Stimulated activated naive B cell treated with anti-CD40 and anti-IgM and Interleukin-4, amounts not matched to agents 10 μg/mL and 1 μg/mL and 100 μg/mL, for 72 hours (primary cell): Measurements from ENCODE around the gene LSP1.
"Not testable (repeated sequence)": the region's sequence is repeated elsewhere in the genome, so short reads cannot be mapped to it uniquely, and the experiment has no call there.

Experiments
- ATAC-seq, 2 donors: fragments of 150-1000 bp; cut with Tn5 transposase; replicated peaks; 2 replicates each; pipeline ENCODE4 v1.10.0; 2021; ENCODE audit warnings: moderate library complexity in 1 of 2
- DNase-seq: peaks from one replicate; pipeline ENCODE4 v3.0.0; 2021
- H3K27ac Mint-ChIP-seq: one replicate; pipeline ENCODE4 v1.8.0; 2022; ENCODE audit warnings: mild to moderate bottlenecking, mixed read lengths
- H3K27me3 Mint-ChIP-seq, 2 donors: one replicate each; pipeline ENCODE4 v1.8.0; 2022; ENCODE audit warnings: mixed read lengths in 2 of 2
- H3K36me3 Mint-ChIP-seq, 2 donors: one replicate each; pipeline ENCODE4 v1.8.0; 2022; ENCODE audit warnings: mixed read lengths in 2 of 2, mild to moderate bottlenecking in 1 of 2
- H3K4me1 Mint-ChIP-seq, 2 donors: one replicate each; pipeline ENCODE4 v1.8.0; 2022; ENCODE audit warnings: mixed read lengths in 2 of 2, mild to moderate bottlenecking in 1 of 2
- H3K4me3 Mint-ChIP-seq, 2 donors: one replicate each; pipeline ENCODE4 v1.8.0; 2022; ENCODE audit warnings: mild to moderate bottlenecking in 2 of 2, mixed read lengths in 2 of 2, moderate library complexity in 1 of 2
- H3K9me3 Mint-ChIP-seq, 2 donors: one replicate each; pipeline ENCODE4 v1.8.0; 2022; ENCODE audit warnings: mixed read lengths in 2 of 2, mild to moderate bottlenecking in 1 of 2

The LSP1 gene

GRCh38 chr11:1866776-1867175 is 13.9 kb downstream of the LSP1 start:
- no peak for ATAC-seq
- Mint-ChIP-seq H3K27me3 (no peaks in the 10 kb centered on the region), H3K4me1 (peaks cover 55 to 71% of the 10 kb centered on the region in 2 donors), H3K9me3 (no peaks in the 10 kb centered on the region), H3K27ac (no peak overlapping the region), H3K36me3 (peaks cover 40 to 42% of the 10 kb centered on the region in 2 donors), H3K4me3 (no peak overlapping the region)
- no peak for DNase-seq

- no peaks in the 10 kb centered on the region for H3K27me3 Mint-ChIP-seq
- H3K27ac Mint-ChIP-seq, result no peak overlapping the region
- H3K9me3 Mint-ChIP-seq, result no peaks in the 10 kb centered on the region
- peaks cover 41 to 46% of the 10 kb centered on the region in 2 donors for H3K36me3 Mint-ChIP-seq
- DNase-seq (no peak), ATAC-seq (no peak)
- H3K4me3 Mint-ChIP-seq, result no peak overlapping the region
- peaks cover 61 to 77% of the 10 kb centered on the region in 2 donors for H3K4me1 Mint-ChIP-seq
Observed at GRCh38 chr11:1867381-1867780, 14.5 kb downstream of the LSP1 start.

DNA sequence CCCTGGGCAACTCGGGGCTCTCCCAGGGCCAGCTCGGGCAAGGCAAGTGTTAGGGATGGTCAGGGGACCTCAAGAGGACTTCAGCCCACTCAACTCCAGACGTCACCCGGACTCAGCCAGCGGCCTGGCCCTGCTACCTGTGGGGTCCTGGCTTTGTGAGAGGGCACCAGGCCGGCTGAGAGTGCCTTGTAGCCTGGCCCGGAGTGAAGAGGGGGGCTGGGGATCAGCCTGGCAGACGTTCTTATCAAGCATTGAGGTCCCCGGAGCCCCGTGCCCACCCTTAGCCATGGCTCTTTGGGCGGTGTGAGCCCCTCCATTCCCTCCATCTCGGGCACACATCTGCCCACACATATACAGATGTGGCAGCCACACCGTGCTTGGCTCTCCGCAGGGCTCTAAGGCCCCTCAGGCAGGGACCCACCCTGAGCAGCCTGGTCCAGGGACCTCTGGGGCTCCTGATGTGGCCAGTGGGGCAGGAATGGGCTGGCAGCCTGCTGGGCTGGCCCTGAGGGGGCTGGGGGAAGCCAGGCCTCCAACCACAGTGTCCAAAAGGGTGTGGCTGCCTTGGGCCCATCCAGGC is 15.3 kb downstream of the LSP1 start:
- DNase-seq (no peak), ATAC-seq (no peak)
- no peaks in the 10 kb centered on the region for H3K27me3 Mint-ChIP-seq
- peak overlapping the region; percentile 84 for H3K27ac Mint-ChIP-seq
- H3K4me3 Mint-ChIP-seq, result no peak overlapping the region
- H3K4me1 Mint-ChIP-seq, result peaks cover 66 to 85% of the 10 kb centered on the region in 2 donors
- no peaks in the 10 kb centered on the region for H3K9me3 Mint-ChIP-seq
- peaks cover 34 to 51% of the 10 kb centered on the region in 2 donors for H3K36me3 Mint-ChIP-seq

DNA sequence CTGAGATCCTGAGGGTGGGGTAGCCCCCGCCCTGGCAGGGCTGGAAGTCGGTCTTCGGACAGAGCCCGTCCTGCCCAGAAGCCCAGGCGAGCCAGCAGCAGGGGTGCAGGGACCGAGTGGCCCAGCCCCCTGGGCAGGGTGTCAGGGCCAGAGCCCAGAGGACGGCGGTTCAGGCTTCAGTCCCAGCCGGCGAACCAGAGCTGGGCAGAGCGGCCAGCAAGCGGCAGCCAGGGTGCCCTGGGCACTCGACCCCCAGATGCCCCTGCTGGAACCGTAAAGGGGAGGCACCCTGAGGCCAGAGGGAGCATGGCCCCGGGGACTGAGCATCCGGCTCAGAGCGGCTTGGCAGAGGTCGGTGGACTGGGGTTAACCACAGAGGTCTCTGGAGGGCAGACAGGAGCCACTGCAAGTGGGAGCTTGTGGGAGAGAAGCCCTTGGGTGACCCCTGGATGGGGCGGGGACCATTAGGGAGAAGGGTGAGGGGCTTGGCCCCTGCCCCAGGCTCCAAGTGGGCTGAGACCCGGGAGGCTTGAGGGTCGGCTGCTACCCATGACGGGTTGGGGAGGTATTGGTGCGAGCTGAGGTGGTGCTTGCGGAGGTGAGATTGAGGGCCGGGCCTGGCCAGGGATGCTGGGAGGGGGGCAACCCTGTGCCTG is 15.9 kb downstream of the LSP1 start:
- no peak overlapping the region for H3K4me3 Mint-ChIP-seq
- no peaks in the 10 kb centered on the region for H3K27me3 Mint-ChIP-seq
- peaks cover 66 to 90% of the 10 kb centered on the region in 2 donors for H3K4me1 Mint-ChIP-seq
- DNase-seq, result no peak
- ATAC-seq, result peak; percentile 59 to 65
- peak overlapping the region; percentile 33 for H3K27ac Mint-ChIP-seq
- peaks cover 33 to 54% of the 10 kb centered on the region in 2 donors for H3K36me3 Mint-ChIP-seq
- H3K9me3 Mint-ChIP-seq, result no peaks in the 10 kb centered on the region

- no peak overlapping the region for H3K4me3 Mint-ChIP-seq
- H3K9me3 Mint-ChIP-seq, result no peaks in the 10 kb centered on the region
- peak overlapping the region; percentile 59 for H3K27ac Mint-ChIP-seq
- ATAC-seq (no peak), DNase-seq (no peak)
- H3K36me3 Mint-ChIP-seq, result peaks cover 31 to 54% of the 10 kb centered on the region in 2 donors
- H3K4me1 Mint-ChIP-seq, result peaks cover 64 to 89% of the 10 kb centered on the region in 2 donors
- H3K27me3 Mint-ChIP-seq, result no peaks in the 10 kb centered on the region
Observed at GRCh38 chr11:1869427-1870325, 16.8 kb downstream of the LSP1 start.

- no peak for ATAC-seq
- Mint-ChIP-seq H3K4me3 (peak overlapping the region in 1 of 2 donors; percentile 37), H3K9me3 (no peaks in the 10 kb centered on the region), H3K36me3 (peaks cover 30 to 54% of the 10 kb centered on the region in 2 donors), H3K4me1 (peaks cover 63 to 88% of the 10 kb centered on the region in 2 donors), H3K27ac (peak overlapping the region; percentile 20), H3K27me3 (no peaks in the 10 kb centered on the region)
- DNase-seq, result no peak
Observed at GRCh38 chr11:1870326-1870696, 17.4 kb downstream of the LSP1 start.

GRCh38 chr11:1870721-1871466 is 18.0 kb downstream of the LSP1 start:
- ATAC-seq (no peak), DNase-seq (no peak)
- H3K4me1 Mint-ChIP-seq, result peaks cover 59 to 88% of the 10 kb centered on the region in 2 donors
- peaks cover 26 to 51% of the 10 kb centered on the region in 2 donors for H3K36me3 Mint-ChIP-seq
- H3K9me3 Mint-ChIP-seq, result no peaks in the 10 kb centered on the region
- H3K27ac Mint-ChIP-seq, result peak overlapping the region; percentile 33
- no peaks in the 10 kb centered on the region for H3K27me3 Mint-ChIP-seq
- H3K4me3 Mint-ChIP-seq, result peak overlapping the region in 1 of 2 donors; percentile 37

DNA sequence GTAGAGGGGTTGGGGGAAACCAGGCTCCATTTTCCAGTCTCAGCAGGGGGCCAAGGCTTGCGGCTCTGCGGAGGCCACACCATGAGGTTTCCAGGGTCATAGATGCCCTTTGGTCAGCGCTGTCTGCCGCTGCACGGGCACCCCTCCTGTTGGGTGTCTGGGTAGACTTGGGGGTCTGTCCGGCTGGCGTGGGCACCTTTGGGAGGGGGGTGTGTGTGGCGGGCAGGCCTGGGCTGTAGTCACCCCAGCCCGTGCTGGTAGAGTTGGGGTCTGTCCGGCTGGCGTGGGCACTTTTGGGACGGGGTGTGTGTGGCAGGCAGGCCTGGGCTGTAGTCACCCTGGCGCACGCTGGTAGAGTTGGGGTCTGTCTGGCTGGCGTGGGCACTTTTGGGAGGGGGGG is 18.6 kb downstream of the LSP1 start:
- H3K27ac Mint-ChIP-seq, result peak overlapping the region; percentile 73
- H3K9me3 Mint-ChIP-seq, result no peaks in the 10 kb centered on the region
- no peak for ATAC-seq
- H3K36me3 Mint-ChIP-seq, result peaks cover 23 to 47% of the 10 kb centered on the region in 2 donors
- peaks cover 56 to 88% of the 10 kb centered on the region in 2 donors for H3K4me1 Mint-ChIP-seq
- H3K27me3 Mint-ChIP-seq, result no peaks in the 10 kb centered on the region
- H3K4me3 Mint-ChIP-seq, result no peak overlapping the region
- DNase-seq, result no peak

GRCh38 chr11:1872267-1872985 is 19.5 kb downstream of the LSP1 start:
- H3K27me3 Mint-ChIP-seq, result no peaks in the 10 kb centered on the region
- DNase-seq (no peak), ATAC-seq (no peak)
- no peak overlapping the region for H3K4me3 Mint-ChIP-seq
- peaks cover 52 to 84% of the 10 kb centered on the region in 2 donors for H3K4me1 Mint-ChIP-seq
- H3K9me3 Mint-ChIP-seq, result no peaks in the 10 kb centered on the region
- H3K27ac Mint-ChIP-seq, result peak overlapping the region; percentile 73
- H3K36me3 Mint-ChIP-seq, result peaks cover 20 to 47% of the 10 kb centered on the region in 2 donors

GRCh38 chr11:1873048-1873812 is 20.3 kb downstream of the LSP1 start:
- no peak for ATAC-seq
- Mint-ChIP-seq H3K27me3 (no peaks in the 10 kb centered on the region), H3K27ac (peak overlapping the region; percentile 59), H3K4me3 (no peak overlapping the region), H3K9me3 (no peaks in the 10 kb centered on the region), H3K36me3 (peaks cover 22 to 46% of the 10 kb centered on the region in 2 donors), H3K4me1 (peaks cover 53 to 85% of the 10 kb centered on the region in 2 donors)
- DNase-seq, result no peak

DNA sequence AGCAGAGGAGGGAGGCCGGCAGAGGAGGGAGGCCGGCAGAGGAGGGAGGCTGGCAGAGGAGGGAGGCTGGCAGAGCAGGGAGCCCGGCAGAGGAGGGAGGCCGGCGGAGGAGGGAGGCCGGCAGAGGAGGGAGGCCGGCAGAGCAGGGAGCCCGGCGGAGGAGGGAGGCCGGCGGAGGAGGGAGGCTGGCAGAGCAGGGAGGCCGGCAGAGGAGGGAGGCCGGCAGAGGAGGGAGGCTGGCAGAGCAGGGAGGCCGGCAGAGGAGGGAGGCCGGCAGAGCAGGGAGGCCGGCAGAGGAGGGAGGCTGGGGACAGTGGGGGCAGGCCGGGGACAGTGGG is 20.9 kb downstream of the LSP1 start:
- H3K27ac Mint-ChIP-seq, H3K9me3 Mint-ChIP-seq, DNase-seq, ATAC-seq, H3K4me3 Mint-ChIP-seq, H3K27me3 Mint-ChIP-seq: not testable (repeated sequence)
- Mint-ChIP-seq H3K4me1 (peaks cover 53 to 85% of the 10 kb centered on the region in 2 donors), H3K36me3 (peaks cover 22 to 46% of the 10 kb centered on the region in 2 donors)

GRCh38 chr11:1874441-1875092 is 21.7 kb downstream of the LSP1 start:
- not testable (repeated sequence) for H3K27ac Mint-ChIP-seq
- H3K4me1 Mint-ChIP-seq, result peaks cover 45 to 83% of the 10 kb centered on the region in 2 donors

More at GRCh38 chr11:1874441-1875092, 21.7 kb downstream of the LSP1 start:
- H3K27me3 Mint-ChIP-seq, DNase-seq, H3K4me3 Mint-ChIP-seq, H3K9me3 Mint-ChIP-seq, ATAC-seq: not testable (repeated sequence)
- peaks cover 16 to 38% of the 10 kb centered on the region in 2 donors for H3K36me3 Mint-ChIP-seq
